Smooth muscle cell (in vitro differentiated cells): Measurements from ENCODE around the gene NTSR1. TPM values are rescaled to one million over a fixed set of nuclear protein-coding genes. Genes with fewer than 3 reads are reported as not detected.

Experiments used
- DNase-seq: peaks from one replicate; lab custom pipeline; 2025; ENCODE audit not compliant: unreplicated experiment; lab: John Stamatoyannopoulos, UW
- H2AFZ ChIP-seq: fragments of 200-600 bp; sonication (generic); 2 replicates; pipeline ENCODE4 v1.6.0; 2016; ENCODE audit warnings: antibody characterized with exemption, low read depth, mild to moderate bottlenecking
- H3F3A ChIP-seq: fragments of 200-600 bp; sonication (generic); 2 replicates; pipeline ENCODE4 v1.6.0; 2017; ENCODE audit warnings: antibody characterized with exemption, low read depth
- H3K27ac ChIP-seq: fragments of 200-600 bp; sonication (generic); 2 replicates; pipeline ENCODE4 v1.5.1; 2016; ENCODE audit warnings: low read depth, mild to moderate bottlenecking
- H3K27me3 ChIP-seq: fragments of 200-600 bp; sonication (generic); 2 replicates; pipeline ENCODE4 v1.6.1; 2016; ENCODE audit warnings: low read depth, mild to moderate bottlenecking
- H3K36me3 ChIP-seq: fragments of 200-600 bp; sonication (generic); 2 replicates; pipeline ENCODE4 v1.5.1; 2016; ENCODE audit warnings: low read depth
- H3K4me1 ChIP-seq: fragments of 200-600 bp; sonication (generic); 2 replicates; pipeline ENCODE4 v1.5.1; 2016; ENCODE audit warnings: low read depth
- H3K4me2 ChIP-seq: fragments of 200-600 bp; sonication (generic); 2 replicates; pipeline ENCODE4 v1.6.0; 2016; ENCODE audit warnings: mild to moderate bottlenecking
- H3K4me3 ChIP-seq: fragments of 200-600 bp; sonication (generic); 2 replicates; pipeline ENCODE4 v1.5.1; 2016; ENCODE audit warnings: mild to moderate bottlenecking
- H3K79me2 ChIP-seq: fragments of 200-600 bp; sonication (generic); 2 replicates; pipeline ENCODE4 v1.6.0; 2016; ENCODE audit warnings: low read depth, mild to moderate bottlenecking
- H3K9ac ChIP-seq: fragments of 200-600 bp; sonication (generic); 2 replicates; pipeline ENCODE4 v1.6.0; 2016; ENCODE audit warnings: low read depth
- H3K9me3 ChIP-seq: fragments of 200-600 bp; sonication (generic); replicated peaks from 2 replicates; pipeline ENCODE4 v1.5.1; 2016; ENCODE audit warnings: low read depth
- H4K20me1 ChIP-seq: fragments of 200-600 bp; sonication (generic); 2 replicates; pipeline ENCODE4 v1.6.0; 2016; ENCODE audit warnings: low read depth
- CTCF ChIP-seq: fragments of 200-600 bp; sonication (generic); IDR thresholded peaks from 2 replicates; pipeline ENCODE4 v1.5.1; 2017; ENCODE audit warnings: borderline replicate concordance, mild to moderate bottlenecking, antibody characterized with exemption; ENCODE audit not compliant: insufficient read depth, poor library complexity, severe bottlenecking
- WGBS: methylation state at CpG from one replicate; pipeline ENCODE4 v1.1.7; 2016; ENCODE audit warnings: low lambda C conversion rate; 5-methylcytosine and 5-hydroxymethylcytosine counted together
- polyA plus RNA-seq: library from polyadenylated mRNA; unstranded; fragments of >200 nt; fragmentation: Nextera tagmentation; extraction: Ambion mirVana; gene quantifications from 2 replicates; pipeline ENCODE4 v1.2.1, GENCODE V29; 2016
- total RNA-seq: library from RNA; depleted of rRNA; stranded (reverse); fragments of >200 nt; gene quantifications from 2 replicates; pipeline ENCODE4 v1.2.3, GENCODE V29; 2014

NTSR1 gene
- total and polyA plus RNA-seq, 2 experiments from 2014 or later, result 0.09 TPM; not detected in 1

GRCh38 chr20:62688083-62688482 lies 20.6 kb upstream of the NTSR1 start:
- no peaks in the 10 kb centered on the region for H3F3A ChIP-seq
- no peak overlapping the region for H3K9ac ChIP-seq
- H3K9me3 ChIP-seq, result no peaks in the 10 kb centered on the region
- peaks cover 9% of the 10 kb centered on the region for H3K4me1 ChIP-seq
- H4K20me1 ChIP-seq, result no peaks in the 10 kb centered on the region
- no peak overlapping the region for H3K27ac ChIP-seq
- no peak overlapping the region for H3K4me2 ChIP-seq
- no peak for TF ChIP-seq CTCF
- no peaks in the 10 kb centered on the region for H3K79me2 ChIP-seq
- H3K27me3 ChIP-seq, result no peaks in the 10 kb centered on the region
- no peak overlapping the region for H3K4me3 ChIP-seq
- 92% methylated on average over 11 of the region's 11 CpGs for WGBS
- no peaks in the 10 kb centered on the region for H3K36me3 ChIP-seq
- no peak overlapping the region for H2AFZ ChIP-seq
- no peak for DNase-seq

- no peaks in the 10 kb centered on the region for H4K20me1 ChIP-seq
- no peaks in the 10 kb centered on the region for H3K27me3 ChIP-seq
- no peak for DNase-seq
- no peak overlapping the region for H2AFZ ChIP-seq
- H3K4me1 ChIP-seq, result peaks cover 9% of the 10 kb centered on the region
- no peak overlapping the region for H3K4me2 ChIP-seq
- H3K9ac ChIP-seq, result no peak overlapping the region
- H3F3A ChIP-seq, result no peaks in the 10 kb centered on the region
- H3K4me3 ChIP-seq, result no peak overlapping the region
- TF ChIP-seq CTCF, result peak; percentile 4
- 83% methylated on average over 29 of the region's 29 CpGs for WGBS
- H3K36me3 ChIP-seq, result no peaks in the 10 kb centered on the region
- no peaks in the 10 kb centered on the region for H3K9me3 ChIP-seq
- H3K79me2 ChIP-seq, result no peaks in the 10 kb centered on the region
- H3K27ac ChIP-seq, result no peak overlapping the region
Observed at GRCh38 chr20:62688855-62689460, 19.7 kb upstream of the NTSR1 start.

- Histone ChIP-seq H3K27ac (no peak overlapping the region), H3K4me1 (peaks cover 9% of the 10 kb centered on the region), H3K4me3 (no peak overlapping the region), H3K9ac (no peak overlapping the region), H2AFZ (no peak overlapping the region), H3F3A (no peaks in the 10 kb centered on the region), H3K27me3 (no peaks in the 10 kb centered on the region), H3K4me2 (no peak overlapping the region), H4K20me1 (no peaks in the 10 kb centered on the region), H3K36me3 (no peaks in the 10 kb centered on the region), H3K9me3 (no peaks in the 10 kb centered on the region), H3K79me2 (no peaks in the 10 kb centered on the region)
- 89% methylated on average over 14 of the region's 17 CpGs for WGBS
- no peak for TF ChIP-seq CTCF
- DNase-seq, result no peak
Observed at GRCh38 chr20:62689861-62690260, 18.8 kb upstream of the NTSR1 start.

GRCh38 chr20:62690261-62690820 lies 18.3 kb upstream of the NTSR1 start:
- Histone ChIP-seq H3K27ac (no peak overlapping the region), H3F3A (no peaks in the 10 kb centered on the region), H3K4me2 (no peak overlapping the region), H3K27me3 (no peaks in the 10 kb centered on the region), H3K79me2 (no peaks in the 10 kb centered on the region), H3K4me1 (peaks cover 9% of the 10 kb centered on the region), H2AFZ (no peak overlapping the region), H3K36me3 (no peaks in the 10 kb centered on the region), H3K9me3 (no peaks in the 10 kb centered on the region), H4K20me1 (no peaks in the 10 kb centered on the region), H3K4me3 (no peak overlapping the region), H3K9ac (no peak overlapping the region)
- TF ChIP-seq CTCF, result no peak
- 86% methylated on average over 17 of the region's 17 CpGs for WGBS
- DNase-seq, result no peak
